Measurements from ENCODE around the gene FOXP1.

Gene FOXP1

DNA sequence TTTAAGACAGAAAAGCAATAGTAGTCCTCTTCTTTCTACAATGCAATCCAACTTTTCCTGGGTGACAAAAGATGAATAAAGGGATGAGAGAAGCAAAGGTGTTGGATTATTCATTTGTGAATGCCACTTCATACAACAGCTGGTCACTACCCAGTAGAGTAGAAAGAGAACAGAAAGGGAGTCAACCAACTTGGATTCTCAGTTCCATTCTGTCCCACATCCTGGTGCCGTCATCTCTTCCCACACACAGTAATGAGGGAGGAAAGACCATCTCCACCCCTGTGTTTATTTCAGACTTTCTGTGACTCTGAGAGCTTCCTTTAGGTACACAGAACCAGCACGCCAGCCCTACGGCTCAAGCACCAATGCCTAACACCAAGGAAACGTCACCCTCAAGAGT is 71.0 kb downstream of the FOXP1 start:
- DNase-seq (ENCODE audit: extremely low spot score, insufficient read length, low read depth) (no peak), FAIRE-seq (no peak)

DNA sequence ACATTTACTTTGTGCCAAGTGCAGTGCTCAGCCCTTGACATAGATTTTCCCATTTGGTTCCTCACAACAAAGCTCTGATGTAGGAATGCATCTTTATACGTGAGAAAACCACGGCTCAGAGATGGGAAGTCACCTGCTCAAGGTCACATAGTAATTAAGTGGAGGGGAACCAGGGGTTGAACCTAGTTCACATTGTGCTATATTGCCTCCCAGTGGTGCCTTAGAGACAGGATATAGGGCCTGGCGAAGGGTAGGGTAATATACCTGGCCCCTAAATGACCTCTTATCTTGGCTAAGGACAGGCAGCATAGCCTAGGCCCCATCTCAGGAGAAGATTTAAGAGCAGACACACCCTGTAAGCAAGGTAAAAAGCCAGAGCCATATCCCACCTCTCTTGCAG is 71.5 kb downstream of the FOXP1 start:
- DNase-seq (ENCODE audit: extremely low spot score, insufficient read length, low read depth) (no peak), FAIRE-seq (no peak)

DNA sequence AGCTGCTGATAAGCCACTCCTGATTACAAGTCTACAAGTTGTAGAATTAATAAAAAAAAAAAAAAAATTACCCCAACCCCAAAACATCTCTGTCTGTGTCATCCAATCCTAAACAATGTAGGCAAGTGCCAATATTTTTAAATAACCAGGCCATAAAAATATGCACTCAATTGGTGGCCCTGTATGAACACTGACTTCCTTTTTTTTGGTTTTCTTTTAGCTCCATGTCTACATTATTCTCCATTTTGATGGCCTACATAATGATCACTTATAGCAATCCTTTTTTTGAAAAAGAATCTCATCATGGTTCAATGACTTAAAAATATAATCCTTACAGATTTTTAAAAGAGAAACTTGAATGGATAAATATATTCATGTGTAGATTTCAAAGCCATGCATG is 72.1 kb downstream of the FOXP1 start:
- no peak for DNase-seq (ENCODE audit: extremely low spot score, insufficient read length, low read depth)
- no peak for FAIRE-seq

DNA sequence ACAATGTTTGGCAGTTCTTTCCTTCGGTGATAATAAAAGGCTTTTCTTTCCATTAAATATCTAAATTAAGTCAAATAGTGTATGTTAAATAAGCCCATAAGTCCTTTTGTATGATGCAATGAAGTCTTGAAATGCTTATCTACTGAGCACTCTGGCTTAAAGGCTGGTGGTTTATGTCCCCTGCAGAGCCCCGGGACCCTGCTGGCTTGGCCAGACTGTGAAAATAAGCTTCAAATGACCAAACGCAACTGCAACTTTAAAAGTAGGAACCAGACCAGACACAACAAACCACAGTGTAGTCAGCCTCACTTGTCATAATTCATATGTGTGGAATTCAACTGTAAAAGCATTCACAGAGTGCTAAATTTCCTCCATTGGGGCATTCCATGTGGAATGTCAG is 72.5 kb downstream of the FOXP1 start:
- DNase-seq (ENCODE audit: extremely low spot score, insufficient read length, low read depth) (no peak), FAIRE-seq (no peak)

DNA sequence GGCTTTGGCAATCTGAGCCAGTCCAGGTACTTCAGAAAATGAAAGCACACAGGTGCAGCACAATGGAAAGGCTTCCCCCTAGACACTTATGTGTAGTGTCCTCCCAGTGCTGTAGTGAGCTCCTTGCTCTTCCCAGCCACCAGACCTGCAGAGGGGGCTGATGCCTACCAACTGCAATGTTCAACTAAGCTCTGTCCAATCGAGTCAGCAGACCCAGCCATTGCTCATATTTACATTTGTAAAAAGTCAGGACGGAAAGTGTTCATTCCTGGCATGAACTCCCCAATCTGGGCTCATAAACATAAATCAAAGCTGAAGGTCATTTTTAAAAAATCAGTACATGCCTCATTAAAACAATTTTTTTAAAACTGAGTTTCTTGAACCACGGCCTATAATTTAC is 73.0 kb downstream of the FOXP1 start:
- DNase-seq (ENCODE audit: extremely low spot score, insufficient read length, low read depth): no peak
- FAIRE-seq: no peak

DNA sequence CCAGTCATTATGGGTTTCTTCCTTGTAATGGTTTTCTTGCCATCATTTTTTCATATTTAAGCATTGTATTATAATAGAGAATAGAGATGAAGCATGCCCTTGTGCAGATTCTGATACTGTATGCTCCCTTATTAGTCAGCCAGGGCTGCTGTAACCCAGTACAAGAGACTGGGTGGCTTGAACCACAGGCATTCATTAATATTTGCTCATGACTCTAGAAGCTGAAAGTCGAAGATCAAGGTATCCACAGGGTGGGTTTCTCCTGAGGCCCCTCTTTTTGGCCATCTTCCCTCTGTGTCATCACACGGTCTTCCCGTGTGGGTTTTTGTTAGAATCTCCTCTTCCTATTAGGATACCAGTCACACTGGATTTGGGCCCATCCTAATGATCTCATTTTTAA is 74.5 kb downstream of the FOXP1 start:
- no peak for FAIRE-seq
- DNase-seq (ENCODE audit: extremely low spot score, insufficient read length, low read depth): no peak

DNA sequence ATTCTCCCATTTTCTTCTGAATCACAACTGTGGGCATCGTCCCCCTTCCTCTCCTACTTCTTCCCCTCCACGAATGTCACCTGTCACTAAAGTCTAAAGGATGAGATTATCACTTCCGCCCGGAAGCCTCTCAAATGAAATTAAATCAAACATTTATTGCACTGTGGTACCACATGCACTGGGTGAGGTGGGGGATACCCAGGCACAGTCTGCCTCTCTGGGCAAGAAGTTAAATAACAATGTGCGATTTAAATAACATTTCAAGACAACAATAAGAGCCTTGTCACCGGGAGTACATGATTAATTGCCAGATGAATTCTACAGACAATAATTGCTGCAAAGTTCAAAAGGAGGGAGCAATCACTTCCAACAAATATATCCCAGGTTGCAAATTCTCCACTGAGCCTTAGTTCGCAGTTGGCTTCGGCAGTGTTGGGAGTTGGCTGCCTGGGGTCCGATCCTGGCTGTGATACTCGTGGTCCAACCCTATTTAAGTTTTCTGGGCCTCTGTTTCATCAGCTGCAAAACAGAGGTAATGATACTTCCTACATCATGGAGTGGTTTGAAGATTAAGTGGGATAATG is 77.7 kb downstream of the FOXP1 start:
- DNase-seq (ENCODE audit: extremely low spot score, insufficient read length, low read depth): no peak
- FAIRE-seq: no peak

DNA sequence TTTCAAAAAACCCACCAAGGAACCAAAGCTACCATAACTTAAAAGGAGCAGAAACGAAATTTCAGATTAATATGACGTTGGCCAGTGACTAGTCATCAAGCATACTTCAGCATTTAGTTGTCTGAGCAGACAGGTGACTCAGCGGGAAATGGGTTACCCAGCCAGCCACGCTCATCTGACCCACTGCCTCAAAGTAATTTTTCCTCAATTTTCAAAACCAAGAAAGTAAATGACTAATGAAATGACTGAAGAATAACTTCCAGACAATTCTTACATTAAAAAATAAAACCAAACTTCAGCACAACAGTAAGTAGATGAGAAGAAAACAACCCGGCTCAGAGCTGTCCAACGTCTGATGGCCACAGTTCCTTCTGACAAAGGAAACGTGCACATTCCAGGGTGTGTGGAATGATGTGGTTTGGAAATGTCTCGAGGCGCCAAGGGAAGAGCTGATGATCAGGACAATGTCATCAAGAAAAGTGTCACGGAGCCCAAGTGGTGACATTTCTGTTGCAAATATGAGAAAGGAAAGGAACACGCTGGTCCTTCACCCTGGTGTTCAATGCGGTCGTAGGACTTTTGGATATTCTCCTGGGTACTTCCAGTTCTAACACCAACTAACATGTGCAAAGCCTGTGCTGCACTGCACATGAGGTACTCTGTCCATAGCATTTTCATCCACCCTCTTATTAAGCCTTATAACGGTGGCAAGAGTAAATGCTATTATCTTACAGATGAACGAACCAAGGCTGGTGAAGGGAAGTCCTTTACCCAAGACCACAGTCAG is 79.1 kb downstream of the FOXP1 start:
- no peak for FAIRE-seq

DNA sequence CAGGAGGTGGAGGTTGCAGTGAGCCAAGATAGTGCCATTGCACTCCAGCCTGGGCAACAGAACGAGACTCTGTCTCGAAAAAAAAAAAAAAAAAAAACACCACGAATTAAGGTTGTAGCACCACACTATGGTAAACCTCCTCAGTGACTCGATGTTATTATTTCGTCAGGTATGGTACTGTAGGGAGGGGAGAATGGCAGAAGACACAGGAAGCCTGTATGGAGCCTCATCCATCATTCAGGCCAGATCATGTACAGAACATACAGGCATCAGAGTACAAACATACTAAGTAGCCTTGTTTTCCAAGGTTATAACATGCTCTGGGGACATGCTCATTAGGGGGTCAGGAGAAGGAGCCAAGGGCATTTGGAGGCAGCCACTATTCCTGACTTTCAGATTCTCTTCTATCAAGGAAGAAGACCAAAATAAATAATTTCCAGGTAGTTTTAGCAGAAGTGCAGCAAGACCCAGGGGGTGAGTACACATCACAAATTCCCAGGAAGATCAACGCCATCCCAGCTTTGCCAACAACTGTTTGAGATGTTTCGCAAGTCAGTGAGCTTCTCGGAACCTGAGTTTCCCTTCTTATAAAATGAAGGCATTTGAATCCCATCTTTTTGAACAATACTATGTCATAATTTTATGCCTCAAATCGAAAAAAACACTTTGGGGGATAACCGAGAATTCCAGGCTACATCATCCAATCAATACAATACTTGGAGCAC is 79.8 kb downstream of the FOXP1 start:
- DNase-seq (ENCODE audit: extremely low spot score, insufficient read length, low read depth): no peak
- no peak for FAIRE-seq

More for the DNA sequence above, 79.1 kb downstream of the FOXP1 start:
- no peak for DNase-seq (ENCODE audit: extremely low spot score, insufficient read length, low read depth)

DNA sequence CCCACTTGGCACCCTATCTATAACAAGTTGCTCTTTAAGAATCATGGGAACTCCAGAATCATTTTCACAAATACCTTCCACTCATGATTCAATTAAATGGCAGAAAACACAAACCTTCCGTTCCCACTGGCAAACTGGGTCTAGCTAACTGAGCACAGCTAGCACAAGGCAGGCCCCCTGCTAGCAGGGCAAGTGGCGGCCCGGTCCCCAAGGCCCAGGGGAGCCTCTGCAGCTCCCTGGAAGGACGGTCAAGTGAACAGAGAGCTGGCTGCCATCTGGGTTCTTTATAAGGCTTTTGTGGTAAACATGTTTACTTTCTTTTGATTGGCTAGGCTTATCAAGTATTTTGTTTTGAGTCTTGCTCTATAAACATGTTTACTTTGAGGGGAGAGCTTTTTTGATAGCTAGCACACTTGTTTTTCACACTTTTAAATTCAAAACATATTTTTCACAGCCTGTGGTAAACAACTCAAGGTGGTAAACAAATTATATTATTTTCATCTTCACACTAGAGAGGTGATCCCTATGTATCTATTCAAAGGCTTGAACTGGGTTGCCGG is 81.4 kb downstream of the FOXP1 start:
- no peak for FAIRE-seq
- no peak for DNase-seq (ENCODE audit: extremely low spot score, insufficient read length, low read depth)

DNA sequence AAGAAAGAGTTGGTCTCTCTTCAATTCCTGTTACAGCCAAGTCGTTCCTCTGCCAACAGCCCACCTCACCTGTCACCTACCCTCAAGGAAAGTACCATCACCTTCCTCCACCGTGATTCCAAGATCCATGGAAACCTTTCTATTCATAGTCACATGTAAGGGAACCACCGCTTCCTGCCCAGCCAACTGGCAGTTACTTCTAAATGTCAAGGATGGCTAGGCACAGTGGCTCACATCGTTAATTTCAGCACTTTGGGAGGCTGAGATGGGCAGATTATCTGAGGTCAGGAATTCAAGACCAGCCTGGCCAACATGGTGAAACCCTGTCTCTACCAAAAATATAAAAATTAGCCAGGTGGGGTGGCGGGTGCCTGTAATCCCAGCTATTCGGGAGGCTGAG is 82.8 kb downstream of the FOXP1 start:
- DNase-seq (ENCODE audit: extremely low spot score, insufficient read length, low read depth) (no peak), FAIRE-seq (no peak)

DNA sequence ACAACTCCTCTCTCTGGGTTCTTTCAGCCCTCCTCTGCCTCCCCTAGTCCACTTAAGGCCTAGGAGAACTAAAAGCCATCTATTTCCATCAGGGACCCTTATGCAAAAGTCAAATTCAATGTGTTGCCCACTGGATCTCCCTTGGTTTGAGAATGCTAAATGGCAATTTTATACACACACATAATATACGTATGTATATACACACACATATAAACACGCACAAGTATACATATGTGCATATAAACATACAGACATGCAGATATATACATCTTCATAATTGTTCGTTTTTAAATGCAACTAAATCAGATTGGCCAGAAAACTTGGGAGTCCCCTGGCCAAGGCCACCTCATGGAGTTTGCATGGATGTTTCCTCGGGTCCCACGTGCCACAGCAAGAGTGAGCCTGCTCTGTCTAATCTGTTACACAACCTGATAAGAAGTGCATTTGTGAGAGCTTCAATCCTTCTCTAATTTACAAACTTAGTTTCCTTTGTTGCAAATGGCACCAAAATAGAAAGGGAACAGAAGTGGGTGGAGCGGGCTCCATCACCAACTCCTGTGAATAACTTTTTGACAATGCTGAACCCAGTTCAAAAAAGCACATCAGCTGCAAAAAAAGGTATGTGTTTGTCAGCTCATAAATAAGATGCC is 84.2 kb downstream of the FOXP1 start:
- no peak for DNase-seq (ENCODE audit: extremely low spot score, insufficient read length, low read depth)
- no peak for FAIRE-seq

DNA sequence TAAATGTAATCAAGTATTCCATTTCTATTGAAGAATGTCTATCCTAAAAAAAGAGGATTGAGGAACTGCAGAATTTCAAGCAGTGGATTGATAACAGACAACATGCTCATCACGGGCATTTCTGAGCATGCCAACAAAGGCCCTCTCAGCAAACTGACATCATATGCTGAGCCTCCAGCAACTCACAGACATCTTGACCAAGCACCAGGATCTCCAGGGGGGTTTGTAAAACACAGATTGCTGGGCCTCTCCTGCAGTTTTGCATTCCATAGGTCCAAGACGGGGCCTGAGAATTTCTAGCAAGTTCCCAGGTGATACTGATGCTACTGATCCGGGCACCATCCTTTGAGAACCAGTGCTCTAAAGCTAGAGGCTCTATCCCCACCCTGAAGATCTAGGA is 85.0 kb downstream of the FOXP1 start:
- DNase-seq (ENCODE audit: extremely low spot score, insufficient read length, low read depth) (no peak), FAIRE-seq (no peak)

DNA sequence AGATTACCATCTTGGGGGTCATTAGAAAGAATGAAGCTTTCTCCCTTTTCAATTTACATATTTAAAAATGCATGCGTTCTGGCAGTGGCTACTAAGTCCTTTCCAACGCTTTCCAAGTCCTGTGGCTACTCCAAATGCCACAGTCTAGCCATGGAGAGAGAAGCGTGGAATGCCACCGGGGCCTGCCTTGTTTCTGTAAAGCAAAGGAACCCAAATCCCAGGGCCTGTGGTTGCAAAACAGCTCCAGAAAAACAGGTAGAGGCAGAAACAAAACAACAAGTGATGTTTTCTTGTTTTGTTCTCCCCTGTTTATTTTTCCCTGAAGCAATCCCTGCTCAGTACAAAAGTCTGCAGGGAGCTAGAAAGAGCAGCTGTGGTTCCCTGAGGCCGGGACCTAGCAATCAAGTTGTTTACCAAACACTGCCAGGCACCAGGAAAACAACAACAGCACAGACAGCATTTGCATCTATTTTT is 85.5 kb downstream of the FOXP1 start:
- DNase-seq (ENCODE audit: extremely low spot score, insufficient read length, low read depth) (no peak), FAIRE-seq (no peak)

DNA sequence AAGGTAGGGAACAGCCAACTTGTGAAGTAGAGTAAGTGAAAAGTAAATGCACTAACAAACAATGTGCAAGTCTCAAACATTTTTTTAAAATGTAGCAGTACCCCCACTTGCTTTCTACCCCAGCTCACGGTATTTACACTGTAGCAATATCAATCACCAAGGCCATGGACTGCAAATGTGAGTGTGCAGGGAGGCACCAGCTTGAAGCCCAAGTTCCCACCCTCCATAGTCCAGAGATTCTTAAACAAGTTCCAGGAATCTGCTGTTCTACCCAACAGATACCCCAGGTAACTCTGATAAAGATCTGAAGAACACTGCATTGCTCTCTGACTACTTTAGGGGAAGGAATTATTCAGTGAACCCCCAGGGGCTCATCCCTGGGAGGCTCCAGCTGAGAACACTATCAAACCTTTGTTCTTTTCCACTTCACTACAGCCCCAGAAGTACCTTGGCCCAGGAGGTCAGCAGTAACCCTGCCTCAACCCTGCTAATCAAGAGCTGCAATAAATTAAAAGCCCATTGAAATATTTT is 86.1 kb downstream of the FOXP1 start:
- FAIRE-seq (no peak), DNase-seq (ENCODE audit: extremely low spot score, insufficient read length, low read depth) (no peak)

DNA sequence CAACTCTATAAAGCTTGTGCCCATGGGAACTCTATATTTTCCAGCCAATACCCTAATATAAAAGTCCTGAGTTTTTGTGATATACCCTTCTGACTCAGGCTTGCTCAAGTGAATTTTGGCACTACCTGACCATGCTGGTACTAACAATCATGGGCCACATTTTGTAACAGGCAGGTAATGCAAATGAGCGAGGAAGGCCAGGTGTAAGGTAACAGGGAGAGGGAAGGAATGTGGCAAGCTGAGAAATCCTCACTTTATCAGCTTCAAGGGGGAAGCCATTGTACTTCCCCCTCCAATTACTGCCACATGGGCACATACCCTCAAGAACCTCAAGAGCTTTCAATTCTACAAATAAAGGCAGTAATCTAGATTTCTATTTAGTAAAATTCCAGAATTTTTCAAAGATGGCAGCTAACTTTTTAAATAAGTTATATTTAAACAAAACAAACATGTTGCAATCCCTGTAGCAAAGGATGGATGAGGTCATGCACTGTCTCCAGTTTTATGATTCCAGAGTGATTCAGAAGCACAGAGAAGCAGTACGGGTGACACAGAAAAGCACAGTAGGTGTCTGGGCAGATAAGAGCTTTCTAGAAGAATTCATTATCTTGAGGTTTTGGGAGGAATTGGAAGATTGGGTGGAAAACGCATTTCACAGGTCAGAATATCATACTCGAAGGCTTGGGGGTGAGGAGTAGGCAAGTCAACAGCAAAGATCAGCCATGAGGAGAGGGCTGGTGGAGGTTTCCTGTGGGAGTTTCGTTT is 87.6 kb downstream of the FOXP1 start:
- FAIRE-seq (no peak), DNase-seq (ENCODE audit: extremely low spot score, insufficient read length, low read depth) (no peak)

DNA sequence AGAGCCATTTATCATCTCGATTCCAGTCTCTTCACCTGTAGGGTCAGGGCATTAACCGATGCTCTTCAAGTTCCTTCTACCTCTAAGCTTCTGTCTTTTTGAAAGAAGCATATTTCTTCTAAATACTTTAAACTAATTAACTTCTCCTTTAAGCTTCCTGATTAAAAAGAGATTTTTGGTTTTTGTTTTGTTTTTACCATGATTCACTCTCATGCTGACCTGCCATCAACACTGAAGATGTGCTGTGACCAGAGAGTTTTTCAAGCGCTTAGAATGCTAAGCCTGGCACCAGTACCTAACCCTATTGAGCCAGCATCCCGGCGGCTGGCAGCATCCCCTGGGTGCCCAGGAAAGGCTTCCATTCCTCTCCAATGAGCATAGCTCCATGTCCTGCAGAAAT is 89.3 kb downstream of the FOXP1 start:
- FAIRE-seq: no peak
- DNase-seq (ENCODE audit: extremely low spot score, insufficient read length, low read depth): no peak

DNA sequence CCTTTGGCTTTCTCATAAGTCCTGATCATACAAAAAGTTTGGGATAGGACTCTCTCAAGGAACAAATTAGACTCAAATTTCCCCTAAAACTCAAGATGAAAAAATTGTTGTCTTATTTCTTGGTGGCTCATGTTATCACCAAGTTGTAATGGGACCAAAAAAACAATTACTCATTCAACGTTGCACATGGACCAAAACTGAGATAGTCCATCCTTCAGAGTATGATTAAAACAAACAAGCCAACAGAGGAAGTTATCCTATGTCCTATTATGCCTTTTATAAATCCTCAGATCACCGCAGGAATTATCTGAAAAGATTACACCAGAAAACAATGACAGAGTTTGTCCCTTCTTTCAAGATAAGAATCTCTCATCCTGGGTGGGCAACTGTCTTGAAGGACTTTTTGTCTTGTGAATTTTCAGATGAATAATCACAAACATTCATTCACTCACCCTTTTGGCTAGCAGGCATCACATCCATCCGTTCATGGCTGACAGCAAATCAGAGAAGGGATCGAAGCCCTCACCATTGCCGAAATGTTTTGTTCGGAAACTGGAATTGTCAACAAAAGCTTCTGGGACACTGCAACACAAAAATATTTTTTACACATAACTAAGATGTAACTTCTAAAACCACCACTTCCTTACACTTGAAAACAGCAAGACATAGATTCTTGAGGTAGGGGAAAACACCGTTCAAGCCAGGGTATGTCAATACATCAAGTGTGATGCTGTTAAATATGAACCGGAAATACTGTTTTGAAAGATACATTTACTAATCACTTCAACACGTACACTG is 90.4 kb downstream of the FOXP1 start:
- DNase-seq (ENCODE audit: extremely low spot score, insufficient read length, low read depth): no peak
- FAIRE-seq: no peak

DNA sequence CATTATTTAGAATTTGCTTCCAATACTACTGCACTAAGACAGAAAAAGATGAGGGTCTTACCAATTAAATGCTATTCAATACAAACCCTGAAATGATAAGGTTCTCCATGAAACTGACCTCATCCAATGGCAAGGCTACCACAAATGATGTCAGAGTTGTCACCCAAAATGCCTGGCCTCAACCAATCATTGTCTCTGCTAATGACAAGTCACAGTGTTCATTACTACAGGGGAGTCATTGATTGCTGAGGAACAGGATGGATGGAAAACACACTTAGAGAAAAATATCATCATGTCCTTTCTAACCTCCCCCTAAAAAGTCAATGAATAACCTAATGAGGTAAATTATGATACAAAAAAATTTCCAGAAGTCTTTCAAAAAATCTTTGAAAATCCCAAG is 91.0 kb downstream of the FOXP1 start:
- DNase-seq (ENCODE audit: extremely low spot score, insufficient read length, low read depth) (no peak), FAIRE-seq (no peak)

Data from GM18507 (cell line).